Ureter (tissue), 1 donor: ENCODE results near the gene MAN1C1. TPM values are rescaled to one million over a fixed set of nuclear protein-coding genes. Genes with fewer than 3 reads are reported as not detected.
"Not testable (repeated sequence)": the region's sequence is repeated elsewhere in the genome, so short reads cannot be mapped to it uniquely, and the experiment has no call there.

Source experiments
- DNase-seq: peaks from one replicate; pipeline ENCODE4 v3.0.0-alpha.2; 2020; ENCODE audit warnings: low spot score
- total RNA-seq: library from RNA; stranded (reverse); gene quantifications from one replicate; pipeline ENCODE4 v1.2.4, GENCODE V29; 2023
- donor health status: DM: yes; HTN: yes; CAD: no.

Gene MAN1C1
- total RNA-seq, 1 donor from 2014 or later = 8.7 TPM

DNA sequence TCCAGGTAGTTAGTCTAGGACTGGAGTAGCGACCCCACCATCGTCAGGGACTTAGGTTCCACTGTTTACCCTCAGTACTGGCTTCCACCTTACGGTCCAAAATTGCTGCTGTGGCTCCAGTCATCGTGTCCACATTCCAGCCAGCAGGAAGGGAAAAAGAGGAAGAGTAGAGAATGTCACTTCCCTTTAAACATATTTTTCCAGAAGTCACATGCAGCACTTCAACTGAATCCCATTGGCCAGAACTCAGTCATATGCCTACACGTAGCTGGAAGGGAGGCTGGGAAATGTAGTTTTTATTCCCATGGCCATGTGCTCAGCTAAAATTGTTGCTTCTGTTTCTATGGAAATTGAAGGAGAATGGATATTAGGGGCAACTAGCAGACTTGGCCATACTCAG lies 99.3 kb downstream of the MAN1C1 start:
- no peak for DNase-seq

DNA sequence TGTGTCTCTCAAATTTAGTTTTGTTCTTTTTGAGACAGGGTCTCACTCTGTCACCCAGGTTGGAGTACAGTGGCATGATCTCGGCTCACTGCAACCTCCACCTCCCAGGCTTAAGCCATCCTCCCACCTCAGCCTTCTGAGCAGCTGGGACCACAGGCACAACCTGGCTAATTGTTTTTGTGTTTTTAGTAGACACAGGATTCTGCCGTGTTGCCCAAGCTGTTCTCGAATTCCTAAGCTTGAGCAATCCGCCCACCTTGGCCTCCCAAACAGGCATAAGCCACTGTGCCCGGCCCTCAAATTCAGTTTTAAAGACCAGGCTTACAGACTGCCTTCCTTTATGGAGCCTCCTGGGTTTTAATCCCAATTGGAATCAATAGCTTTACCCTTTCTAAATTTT lies 99.7 kb downstream of the MAN1C1 start:
- no peak for DNase-seq

DNA sequence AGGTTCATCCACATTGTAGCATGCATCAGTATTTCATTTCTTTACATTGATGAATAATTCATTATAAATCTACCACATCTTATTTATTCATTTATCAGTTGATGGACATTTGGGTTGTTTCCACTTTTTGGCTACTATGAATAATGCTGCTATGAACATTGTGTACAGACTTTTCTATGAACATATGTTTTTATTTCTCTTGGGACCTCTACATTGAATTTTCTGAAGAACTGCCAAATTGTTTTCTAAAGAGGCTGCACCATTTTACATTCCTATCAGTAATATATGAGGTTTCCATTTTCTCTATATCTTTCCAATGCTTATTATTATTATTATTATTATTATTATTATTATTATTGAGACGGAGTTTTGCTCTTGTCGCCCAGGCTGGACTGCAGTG lies 102.1 kb downstream of the MAN1C1 start:
- DNase-seq = no peak

DNA sequence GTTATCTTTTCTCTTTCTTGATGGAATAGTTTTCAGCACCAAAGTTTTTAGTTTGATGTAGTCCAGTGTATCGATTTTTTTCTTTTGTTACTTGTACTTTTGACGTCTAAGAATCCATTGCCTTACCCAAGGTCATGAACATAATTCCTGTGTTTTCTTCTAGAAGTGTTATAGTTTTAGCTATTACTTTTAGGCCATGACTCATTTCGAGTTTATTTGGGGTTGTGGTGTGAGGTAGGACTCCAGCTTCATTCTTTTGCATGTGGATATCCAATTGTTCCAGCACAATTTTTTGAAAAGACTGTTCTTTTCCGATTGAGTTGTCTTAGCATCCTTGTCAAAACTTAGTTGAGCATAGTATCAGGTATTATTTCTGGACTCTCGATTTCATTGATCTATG lies 104.0 kb downstream of the MAN1C1 start:
- no peak for DNase-seq

DNA sequence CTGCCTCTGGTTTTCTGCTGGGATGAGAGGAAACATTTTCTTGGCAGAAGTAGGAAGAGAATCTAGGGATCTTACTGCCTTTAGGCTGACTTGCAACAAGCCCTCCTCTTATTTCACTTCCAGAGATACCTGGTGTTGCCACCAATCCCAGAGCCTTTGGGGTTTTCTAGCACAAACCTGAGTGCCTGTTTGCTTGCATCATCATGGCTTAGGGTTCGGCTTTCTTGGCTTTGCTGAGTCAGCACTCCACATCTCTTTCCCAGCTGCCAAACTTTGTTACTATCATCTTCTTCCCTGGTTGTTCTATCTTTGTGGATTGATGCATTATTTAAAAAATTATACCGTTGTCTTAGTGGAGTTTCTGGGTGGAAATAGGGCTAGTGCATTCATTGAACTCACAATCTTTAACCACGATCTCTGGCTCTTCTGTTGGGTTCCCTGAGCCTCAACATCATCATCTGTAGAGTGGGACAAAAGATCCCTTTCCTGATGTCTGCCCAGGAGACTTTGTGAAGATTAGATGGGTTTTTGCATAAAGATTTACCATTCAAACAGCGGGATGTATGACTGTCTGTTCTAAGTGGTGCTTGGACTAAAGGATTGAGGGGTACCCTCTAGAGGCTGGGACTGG lies 106.8 kb downstream of the MAN1C1 start:
- DNase-seq = no peak

DNA sequence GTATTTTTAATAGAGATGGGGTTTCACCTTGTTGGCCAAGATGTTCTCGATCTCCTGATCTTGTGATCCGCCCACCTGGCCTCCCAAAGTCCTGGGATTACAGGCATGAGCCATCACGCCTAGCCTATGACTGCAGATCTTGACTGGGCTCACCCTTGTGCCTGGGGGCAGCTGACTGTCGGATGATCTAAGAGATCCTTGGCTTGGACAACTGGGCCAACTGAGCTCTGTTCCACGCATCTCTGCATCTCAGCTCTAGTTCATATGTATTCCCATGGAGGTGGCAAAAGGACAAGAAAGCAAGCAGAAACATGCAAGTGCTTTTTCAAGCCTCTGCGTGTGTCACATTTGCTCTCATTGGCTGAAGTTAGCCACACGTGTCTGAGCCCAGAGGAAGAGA lies 107.6 kb downstream of the MAN1C1 start:
- peak; percentile 51 for DNase-seq

DNA sequence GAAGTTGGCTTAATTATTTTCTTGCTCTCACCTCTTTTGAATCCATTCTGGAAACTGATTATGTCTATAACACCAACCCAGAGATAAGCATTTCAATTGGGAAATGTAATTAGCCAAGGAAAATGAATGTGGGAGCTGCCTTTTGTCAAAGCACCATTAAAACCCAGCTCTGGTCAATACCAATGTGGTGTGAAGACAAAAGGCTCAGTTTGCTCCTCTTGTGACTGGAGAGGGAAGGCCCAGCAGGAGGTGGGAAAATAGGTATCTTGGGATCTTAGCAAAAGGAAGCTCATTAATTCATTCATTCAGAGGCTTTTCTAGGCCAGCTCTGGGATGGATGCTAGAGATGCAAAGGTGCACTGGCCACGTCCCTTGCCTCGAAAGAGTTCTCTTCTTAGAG lies 108.4 kb downstream of the MAN1C1 start:
- no peak for DNase-seq

DNA sequence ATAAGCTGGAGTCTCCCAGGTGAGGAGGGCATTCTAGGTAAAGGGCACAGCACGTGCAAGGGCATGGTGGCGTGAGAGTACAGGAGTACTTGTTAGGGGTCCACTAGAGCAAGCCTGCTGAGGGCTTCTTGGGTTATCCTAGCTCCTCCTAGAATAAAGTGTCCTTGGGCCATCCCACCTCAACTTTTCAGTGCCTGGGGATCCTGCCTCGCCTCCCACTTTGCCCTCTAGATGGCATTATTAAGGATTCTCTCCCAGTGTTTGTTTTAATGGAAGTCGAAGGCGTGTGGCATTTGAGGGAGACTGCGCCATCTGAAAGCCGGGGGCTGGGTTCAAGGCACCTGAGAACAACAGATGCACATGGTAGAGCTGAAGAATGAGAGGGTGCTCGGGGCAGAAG lies 108.9 kb downstream of the MAN1C1 start:
- no peak for DNase-seq

DNA sequence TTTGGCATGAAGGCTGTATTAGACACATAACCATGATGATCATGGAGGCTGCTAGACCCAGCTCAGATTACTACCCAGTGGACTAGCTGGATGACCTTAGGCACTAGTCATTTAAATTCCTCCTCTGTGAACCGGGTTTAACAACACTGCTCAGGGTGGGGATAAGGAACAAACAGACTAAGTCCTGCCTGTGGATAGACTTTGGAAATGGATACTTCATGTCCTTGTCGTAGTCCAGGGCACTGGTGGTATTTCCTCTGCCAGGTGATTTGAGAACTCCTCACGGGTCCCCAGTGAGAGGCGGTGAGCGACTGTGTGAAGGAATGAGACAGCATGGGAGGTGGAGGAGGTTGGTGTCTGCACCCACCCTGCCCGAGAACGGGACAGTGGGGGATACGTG lies 110.5 kb downstream of the MAN1C1 start:
- DNase-seq = no peak

DNA sequence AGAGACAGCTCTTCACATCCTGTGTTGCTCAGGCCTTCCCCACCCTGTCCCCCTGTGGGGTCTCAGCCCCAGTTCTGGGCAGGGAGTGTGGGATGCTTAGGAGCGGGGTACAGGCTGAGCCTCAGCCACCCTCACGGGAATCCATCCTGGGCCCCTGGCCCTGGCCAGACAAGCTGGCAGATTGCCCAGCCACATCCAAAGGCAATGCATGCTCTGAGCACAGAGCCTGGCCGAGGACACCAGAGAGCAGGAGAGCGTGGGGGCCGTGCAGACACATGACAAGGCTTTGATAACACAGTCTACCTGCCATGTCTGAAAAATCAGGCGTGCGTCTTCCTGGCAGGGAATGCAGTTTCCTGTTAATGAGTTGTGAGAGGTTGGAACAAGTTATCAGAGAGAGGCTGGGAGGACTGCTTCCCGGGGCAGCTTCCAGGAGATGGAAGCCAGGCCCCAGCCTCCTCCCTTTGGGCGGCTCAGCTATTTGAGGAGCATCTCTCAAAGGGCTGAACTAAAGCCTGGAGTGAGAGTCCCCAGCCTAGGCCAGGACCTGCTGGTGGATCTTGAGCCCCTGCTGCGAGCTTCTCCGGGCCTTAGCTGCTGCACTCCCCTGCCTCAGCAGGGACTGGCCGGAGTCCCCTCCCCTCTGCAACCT lies 111.2 kb downstream of the MAN1C1 start:
- peak; percentile 61 for DNase-seq

DNA sequence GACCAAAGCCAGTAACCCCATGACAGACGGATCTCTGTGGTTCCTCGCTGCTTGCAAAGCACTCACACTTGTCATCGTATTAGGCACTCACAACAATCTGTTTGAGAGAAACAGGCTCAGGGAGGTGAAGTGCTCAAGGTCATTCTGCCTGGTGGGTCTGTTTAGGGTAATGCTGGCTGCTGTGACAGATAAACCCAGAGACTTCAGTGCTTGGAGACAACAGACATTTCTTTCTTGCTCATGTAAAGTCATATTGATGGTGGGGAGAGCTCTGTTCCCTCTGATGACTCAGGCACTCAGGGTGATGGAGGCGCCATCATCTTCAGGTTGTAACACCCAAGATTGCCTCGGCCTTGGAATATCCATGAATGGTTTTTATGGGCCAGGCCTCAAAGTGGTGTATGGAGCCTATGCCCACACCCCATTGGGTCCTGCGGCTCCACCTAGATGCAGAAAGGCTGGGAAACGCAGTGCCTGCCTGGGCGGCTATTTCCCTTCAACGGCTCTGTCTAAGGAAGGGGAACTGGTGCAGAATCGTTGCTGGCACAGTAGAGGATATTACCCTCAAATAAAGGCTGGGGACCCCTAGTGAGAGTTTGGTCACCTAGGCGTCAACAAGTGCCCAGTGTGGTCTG lies 111.8 kb downstream of the MAN1C1 start:
- no peak for DNase-seq

DNA sequence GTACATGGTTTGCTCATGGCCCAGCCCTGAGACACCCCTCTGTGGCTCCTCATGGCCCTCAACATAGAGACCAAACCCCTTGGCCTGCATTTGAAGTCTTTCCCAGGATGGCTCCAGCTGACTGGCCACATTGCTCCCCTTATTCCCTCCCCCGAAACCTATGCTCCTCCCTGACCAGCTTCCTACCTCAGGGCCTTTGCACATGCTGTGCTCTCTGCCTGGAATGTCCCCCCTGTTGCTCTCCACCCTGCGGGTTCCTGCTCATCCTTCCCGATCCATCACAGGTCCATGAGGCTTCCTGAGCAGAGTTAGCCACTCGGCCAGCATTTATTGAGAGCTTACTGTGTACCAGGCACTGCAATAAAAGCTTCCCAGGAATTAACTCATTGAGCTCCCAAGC lies 112.5 kb downstream of the MAN1C1 start:
- no peak for DNase-seq

DNA sequence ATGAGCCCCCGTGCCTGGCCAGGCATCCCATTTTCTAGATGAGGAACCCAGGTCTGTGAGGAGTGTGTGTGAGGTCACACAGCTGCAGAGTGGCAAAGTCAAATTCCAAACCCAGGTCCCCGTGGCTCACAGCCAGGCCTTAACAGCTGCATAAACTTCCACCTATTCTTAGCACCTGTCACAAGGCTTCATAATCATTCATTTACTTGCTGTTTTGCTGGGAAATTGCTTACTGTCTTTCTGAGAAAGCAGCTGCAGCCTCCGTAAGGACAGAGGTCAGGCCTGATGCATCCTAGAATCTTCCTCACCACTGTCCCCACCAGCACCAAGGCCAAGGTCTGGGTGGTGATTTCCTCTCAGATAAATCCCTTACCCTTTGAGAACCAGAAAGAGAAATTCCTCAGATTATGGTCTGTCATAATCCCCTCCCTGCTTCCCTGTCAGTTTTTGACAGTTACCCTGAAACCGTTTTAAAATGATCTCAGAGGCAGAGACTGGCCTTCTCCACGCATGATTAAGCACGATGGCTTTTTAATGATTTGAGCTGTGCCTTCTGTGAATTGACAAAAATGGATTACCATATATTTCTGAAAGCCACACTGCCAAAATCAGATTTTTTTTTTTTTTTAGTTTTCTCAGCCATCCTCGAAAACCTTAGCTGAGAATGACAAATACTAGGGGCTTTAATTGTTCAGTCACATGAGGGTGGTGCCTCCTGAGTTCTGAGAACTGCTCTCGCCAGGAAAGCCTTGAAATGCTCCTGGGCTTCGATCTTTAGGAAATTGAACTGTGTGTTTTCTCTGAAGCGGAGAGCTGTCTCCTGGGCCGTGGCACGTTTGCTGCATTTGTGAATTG lies 113.4 kb downstream of the MAN1C1 start:
- no peak for DNase-seq

DNA sequence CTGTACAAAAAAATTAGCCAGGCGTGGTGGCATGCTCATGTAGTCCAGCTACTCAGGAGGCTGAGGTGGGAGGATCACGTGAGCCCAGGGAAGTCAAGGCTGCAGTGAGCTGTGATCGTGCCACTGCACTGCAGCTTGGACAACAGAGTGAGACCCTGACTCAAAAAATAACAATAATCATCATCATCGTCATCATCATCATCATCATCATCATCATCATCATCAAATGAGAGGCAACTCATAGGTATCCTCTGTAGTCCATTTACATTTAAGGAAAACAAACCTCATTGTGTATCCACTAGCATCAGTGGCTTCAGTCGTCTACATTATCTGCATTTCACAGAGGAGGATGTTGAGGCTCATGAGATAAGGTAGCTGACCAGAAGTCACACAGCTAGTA lies 114.6 kb downstream of the MAN1C1 start:
- no peak for DNase-seq

DNA sequence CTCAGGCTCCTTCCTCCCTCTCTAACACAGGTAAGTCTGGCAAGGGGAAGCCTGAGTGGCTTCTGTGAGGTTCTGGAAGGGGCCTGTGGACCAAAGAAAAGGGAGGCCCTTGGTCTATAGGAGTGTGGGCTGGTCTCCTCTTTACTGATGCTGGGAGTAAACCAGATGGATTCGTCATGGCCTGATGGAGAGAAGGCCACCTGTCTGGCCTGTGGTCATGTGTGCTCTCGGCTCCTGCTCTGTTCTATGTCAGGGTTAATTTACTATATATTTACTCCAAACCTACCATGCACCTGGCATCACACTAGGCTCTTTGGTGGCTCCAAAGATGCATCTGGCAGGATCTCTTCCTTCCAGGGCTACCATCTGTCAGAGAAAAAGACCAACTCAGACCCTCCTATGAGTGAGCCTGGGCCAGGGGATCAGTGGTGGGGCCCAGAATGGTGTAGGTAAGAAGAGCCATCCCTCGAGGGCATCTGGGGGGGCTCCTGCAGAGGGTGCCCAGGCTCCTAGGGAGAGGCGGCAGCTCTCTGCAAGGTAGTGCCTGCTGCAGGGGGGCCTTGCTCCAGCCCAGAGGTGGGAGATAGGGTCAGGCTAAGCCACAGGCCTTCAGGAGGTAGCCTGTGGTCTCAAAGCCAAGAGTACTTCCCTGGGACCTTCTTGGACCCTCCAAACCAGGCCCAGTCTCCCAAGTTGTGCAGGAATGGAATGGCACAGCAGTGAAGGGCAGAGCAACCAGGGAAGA lies 115.2 kb downstream of the MAN1C1 start:
- no peak for DNase-seq

DNA sequence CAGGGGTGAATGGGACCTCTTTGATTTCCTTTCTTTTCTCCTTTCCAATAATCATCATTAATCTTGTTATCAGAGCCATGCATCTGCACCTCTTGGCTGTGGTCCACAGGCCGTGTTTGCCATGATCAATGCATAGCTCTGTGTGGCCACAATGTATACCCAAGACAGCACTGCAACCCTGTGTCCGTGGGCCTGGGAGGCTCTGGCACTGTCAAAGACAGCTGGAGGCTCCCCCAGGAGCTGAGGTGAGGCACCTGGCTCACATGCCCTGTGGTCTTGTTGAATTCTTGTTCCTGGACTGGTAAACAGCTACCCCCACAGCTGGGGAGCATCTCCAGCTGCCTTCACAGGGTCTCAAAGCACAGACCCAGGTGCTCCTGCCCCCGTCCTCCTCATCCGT lies 116.2 kb downstream of the MAN1C1 start:
- no peak for DNase-seq

DNA sequence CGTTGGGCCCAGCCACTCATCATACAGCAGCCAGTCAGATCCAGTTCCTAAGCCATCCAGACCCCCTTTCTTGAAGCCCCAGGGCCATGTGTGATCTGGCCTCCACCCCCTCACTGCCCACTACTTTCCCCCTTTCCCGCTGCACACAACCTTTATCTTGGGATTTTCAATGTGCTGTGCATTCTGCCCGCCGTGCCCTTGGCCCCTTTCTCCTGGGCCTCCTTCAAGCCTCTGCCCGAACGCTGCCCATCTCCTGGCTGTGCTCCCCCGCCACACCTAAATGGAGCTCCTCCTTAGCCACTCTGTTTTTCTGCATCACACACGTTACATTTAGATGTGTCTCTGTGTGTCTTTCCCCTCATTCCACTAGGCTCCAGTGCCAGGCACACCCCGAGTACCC lies 116.7 kb downstream of the MAN1C1 start:
- DNase-seq = no peak

DNA sequence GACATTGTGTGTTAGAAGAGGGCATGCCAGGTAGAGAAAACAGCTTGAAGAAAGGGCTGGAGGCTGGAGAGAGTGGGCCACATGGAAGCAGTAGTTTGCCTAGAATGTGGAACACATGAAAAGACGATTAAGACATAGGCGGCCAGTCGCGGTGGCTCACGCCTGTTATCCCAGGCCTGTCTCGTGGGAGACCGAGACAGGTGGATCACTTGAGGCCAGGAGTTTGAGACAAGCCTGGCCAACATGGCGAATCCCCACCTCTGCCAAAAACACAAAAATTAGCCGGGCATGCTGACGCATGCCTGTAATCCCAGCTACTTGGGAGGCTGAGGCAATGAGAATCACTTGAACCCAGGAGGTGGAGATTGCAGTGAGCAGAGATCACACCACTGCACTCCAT lies 118.4 kb downstream of the MAN1C1 start:
- DNase-seq = not testable (repeated sequence)

DNA sequence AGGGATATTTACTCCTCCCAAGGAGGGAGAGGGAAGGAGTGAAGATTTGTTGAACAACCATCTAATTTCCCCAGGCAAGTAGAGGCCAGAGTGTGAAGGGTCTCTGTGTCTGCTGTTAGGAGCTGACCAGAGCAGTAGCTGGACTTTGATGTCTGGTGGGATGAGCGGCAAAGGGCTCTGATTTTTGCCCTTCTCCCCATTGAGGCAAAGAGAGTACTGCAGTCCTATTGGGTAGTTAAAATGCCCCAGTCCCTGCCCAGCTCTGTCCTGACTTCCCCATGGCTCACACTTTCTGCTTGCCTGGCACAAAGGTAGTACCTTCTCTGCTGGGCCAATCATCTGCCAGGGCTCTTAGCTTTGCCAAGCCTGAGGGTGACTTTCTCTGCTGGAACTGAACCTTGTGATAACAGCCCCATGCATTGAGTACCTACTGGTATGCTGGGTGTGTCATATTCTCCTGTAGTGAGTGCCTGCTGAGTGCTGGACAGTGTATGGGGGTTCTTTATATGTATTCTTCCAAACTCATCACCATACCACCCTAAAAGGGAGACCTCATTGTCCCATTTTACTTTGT lies 119.5 kb downstream of the MAN1C1 start:
- no peak for DNase-seq

DNA sequence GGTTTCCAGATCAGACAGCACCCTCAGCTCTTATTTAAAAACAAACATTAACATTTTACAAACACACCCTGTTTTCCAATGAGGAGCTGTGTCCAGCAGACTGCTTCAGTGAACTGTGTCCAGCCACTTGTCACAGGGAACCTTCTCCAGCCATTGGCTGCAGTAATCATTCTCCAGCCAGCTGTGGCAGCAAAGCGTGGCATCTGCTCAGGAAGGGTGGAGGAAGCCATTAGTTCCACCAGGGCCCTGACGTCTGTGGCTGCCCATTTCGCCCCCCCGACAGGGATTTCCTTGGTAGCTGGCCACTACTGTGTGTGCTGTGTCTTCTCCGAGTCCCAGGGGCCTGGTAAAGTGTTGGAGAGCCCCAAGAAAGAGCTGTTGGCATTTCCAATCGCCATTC lies 120.5 kb downstream of the MAN1C1 start:
- DNase-seq = no peak

DNA sequence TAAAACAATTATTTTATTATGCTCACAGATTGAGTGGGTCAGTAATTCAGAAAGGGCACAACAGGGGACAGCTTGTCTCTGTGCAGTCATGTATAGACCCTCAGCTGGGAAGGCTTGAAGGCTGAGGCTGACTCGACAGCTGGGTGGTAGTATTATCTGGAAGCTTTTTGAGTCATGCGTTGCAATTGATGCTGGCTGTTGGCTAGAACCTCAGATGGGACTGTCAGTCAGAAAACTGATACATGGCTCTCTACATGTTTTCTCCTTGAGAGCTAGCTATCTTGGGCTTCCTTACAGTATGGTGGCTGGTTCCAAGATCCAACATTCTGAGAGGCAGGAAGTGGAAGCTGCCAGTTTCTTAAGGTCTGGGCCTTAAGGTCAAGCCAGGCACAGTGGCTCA lies 121.9 kb downstream of the MAN1C1 start:
- no peak for DNase-seq
